HG02943 (cell line): ENCODE results near the gene FIGNL2.
"Not testable (repeated sequence)": the region's sequence is repeated elsewhere in the genome, so short reads cannot be mapped to it uniquely, and the experiment has no call there.

Source experiments
- ATAC-seq: cut with Tn5 transposase; IDR thresholded peaks from one replicate; pipeline ENCODE4 v1.9.1; 2021; ENCODE audit warnings: mild to moderate bottlenecking, low read depth, moderate library complexity; ENCODE audit not compliant: unreplicated experiment

The FIGNL2 gene, protein sequence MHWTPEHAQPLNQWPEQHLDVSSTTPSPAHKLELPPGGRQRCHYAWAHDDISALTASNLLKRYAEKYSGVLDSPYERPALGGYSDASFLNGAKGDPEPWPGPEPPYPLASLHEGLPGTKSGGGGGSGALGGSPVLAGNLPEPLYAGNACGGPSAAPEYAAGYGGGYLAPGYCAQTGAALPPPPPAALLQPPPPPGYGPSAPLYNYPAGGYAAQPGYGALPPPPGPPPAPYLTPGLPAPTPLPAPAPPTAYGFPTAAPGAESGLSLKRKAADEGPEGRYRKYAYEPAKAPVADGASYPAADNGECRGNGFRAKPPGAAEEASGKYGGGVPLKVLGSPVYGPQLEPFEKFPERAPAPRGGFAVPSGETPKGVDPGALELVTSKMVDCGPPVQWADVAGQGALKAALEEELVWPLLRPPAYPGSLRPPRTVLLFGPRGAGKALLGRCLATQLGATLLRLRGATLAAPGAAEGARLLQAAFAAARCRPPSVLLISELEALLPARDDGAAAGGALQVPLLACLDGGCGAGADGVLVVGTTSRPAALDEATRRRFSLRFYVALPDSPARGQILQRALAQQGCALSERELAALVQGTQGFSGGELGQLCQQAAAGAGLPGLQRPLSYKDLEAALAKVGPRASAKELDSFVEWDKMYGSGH

GRCh38 chr12:51848326-51848727 lies at the start of gene FIGNL2:
Gene FIGNL2 (minus strand): TSS chr12:51848718. CDS start chr12:51822413, 26,305 bp downstream.
- ATAC-seq: no peak

DNA sequence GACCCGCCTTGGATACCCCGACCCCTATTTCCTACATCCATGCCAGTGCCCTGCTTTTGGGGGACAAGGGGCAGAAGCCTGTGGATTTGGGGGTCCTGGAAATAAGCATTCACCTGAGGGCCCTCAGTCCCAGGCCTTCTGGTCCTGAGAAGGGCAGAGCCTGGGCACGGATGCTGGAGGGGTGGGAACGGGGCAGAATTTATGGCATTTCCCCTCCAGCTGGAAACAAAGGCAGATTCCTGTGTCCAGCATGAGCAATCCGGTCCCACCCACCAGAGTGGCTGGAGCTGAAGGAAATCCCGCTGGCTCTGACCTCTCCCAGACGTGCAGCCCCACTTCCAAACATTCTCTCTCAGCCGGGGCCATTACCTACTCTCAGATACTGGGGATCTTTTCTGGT lies 48.7 kb upstream of the FIGNL2 start:
- no peak for ATAC-seq

GRCh38 chr12:51896236-51896635 lies 47.7 kb upstream of the FIGNL2 start:
- ATAC-seq: no peak

DNA sequence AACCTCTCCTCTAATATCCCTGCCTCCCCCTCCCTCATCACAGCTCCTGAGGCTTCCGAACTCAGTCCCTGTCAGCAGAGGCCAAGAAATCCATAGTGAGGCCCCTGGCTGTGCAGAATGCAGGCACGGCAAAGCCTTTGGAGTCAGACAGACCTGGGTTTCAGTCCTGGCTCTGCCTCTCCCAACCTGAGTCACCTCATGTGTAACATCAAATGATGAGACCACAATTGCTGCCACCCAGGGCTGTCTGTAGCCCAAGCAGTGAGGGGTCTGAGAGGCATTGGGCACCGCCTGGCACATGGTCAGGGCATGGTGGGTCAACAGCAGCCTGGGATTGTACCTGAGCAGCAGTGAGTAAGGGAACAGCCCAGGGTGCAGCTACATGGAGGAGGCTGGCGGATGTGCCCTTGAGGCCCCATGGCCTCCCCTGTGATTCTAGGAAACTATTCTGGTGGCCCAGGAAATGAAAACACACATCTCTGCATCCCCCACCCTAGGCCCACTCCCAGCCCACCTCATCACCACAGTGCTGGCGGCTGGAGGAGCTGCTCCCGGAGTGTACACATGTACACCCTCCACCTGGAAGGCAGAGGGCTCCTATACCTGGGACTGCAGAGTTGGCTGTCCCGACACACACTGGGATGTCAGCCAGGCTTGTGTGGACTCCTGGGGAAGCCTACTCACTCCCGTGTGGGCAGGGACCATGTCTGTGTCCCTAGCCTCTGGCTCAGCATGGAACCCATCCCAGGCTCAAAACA lies 47.0 kb upstream of the FIGNL2 start:
- no peak for ATAC-seq

DNA sequence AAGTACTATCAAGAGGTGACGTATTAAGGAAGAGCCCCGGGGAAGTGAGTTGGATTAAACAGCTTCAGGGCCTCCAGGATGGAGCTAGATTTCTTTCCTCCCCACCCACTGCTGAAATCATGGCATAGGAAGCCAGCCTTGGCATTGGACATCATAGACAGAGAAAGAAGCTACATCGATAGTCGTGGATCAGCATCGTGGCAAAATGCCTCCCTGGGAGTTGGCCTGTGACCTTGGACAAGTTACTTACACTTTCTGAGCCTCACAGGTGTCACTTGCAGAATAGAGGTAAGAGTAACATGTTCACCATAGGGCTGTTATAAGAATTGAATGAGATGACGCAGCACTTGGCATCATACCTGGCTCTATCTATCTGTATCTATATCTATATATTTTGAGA lies 45.3 kb upstream of the FIGNL2 start:
- no peak for ATAC-seq

DNA sequence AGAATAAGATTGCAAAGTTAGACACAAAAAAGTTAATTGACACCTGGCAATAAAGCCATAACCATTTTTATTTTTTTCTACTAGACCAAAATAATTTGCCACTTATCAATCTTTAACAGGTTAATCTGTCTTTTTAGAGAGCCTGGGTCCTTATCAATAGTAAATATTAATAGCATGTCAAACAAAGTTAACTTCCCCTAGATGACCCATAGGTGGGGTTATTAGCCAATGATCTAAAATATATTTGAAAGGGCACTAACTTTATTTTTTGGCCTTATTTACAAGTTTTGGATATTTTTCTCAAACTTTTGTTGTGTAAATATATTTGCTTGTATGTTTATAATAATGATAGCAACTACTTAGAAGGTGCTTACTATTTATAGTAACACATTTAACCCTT lies 43.3 kb upstream of the FIGNL2 start:
- no peak for ATAC-seq

DNA sequence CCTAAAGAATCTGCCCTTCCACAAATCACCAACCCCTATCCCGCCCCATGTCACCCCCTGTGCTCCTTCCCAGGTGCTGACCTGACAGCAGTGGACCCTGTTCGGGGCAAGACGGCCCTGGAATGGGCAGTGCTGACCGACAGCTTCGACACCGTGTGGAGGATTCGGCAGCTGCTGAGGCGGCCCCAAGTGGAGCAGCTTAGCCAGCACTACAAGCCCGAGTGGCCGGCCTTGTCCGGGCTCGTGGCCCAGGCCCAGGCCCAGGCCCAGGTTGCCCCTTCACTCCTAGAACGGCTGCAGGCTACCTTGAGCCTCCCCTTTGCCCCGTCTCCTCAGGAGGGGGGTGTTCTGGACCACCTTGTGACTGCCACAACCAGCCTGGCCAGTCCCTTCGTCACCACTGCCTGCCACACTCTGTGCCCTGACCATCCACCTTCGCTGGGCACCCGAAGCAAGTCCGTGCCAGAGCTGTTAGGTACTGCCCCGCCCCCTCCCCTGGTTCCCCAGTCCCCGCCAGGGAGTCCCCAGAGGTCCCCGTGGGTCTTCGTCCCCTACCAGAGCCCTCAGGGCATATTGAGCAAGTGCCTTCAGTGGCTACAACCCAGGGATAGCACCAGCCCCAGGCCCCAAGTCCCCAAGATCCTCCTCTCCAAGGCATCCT lies 42.1 kb upstream of the FIGNL2 start:
- ATAC-seq: no peak

DNA sequence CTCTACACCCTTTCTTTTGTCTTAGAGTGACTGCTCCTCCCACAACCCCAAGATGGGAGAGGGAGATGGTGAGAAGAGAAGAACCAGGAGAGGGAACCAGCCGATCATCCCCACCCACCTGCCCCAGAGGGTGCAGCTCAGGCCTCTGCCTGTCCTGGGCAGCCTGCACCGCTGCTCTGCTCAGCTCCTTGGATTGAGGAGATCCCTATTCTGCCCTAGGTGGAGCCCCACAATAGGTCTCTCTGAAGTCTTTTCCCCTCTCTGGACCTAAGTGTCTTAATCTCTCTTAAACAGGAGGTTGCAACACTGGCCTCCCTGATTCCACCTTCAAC lies 41.6 kb upstream of the FIGNL2 start:
- no peak for ATAC-seq

DNA sequence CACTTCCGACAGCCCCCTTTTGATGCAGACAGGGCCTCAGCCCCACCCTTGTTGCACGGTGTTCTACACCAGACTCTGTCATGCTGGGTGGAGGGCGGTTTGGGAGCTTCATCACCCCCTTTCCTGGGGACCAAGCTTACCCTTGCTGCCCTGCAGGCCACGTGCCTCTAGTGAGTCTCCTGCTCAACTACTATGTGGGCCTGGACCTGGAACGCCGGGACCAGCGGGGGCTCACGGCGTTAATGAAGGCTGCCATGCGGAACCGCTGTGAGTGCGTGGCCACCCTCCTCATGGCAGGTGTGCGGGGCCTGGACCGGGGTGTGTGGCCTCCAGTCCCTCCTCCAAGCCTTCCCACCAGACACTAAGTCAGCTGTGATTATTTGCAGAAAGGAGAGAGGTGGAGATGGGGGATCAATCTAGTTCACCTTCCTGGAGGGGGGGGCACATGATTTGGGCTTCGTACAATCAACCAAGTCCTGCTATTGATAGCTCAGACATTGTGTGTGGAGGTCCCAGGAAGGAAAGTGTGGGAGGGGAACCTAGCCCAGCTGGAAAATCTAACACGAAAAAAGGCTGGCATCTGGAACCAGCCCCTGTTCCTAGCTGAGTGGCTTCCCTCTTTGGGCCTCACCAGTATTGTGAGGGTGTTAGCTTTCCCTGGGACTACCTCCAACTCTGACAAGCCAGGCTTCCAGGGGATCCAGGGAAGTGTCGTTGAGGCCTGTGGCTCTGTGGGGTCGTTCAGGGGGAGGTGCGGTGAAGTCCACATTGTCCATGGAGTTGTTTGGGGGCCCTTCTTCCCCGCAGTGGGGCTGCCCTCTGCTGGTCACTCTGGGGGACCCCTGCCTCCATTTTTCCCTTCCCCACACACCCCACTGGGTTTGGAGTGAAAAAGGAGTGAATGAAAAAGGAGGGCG lies 41.0 kb upstream of the FIGNL2 start:
- ATAC-seq: no peak

GRCh38 chr12:51888316-51889215 lies 40.0 kb upstream of the FIGNL2 start:
- no peak for ATAC-seq

GRCh38 chr12:51887476-51888315 lies 39.2 kb upstream of the FIGNL2 start, which contains the start of gene ANKRD33:
Gene ANKRD33 (plus strand): TSS chr12:51888103. CDS start chr12:51888187, 84 bp downstream.
- no peak for ATAC-seq

GRCh38 chr12:51886021-51886710 lies 37.6 kb upstream of the FIGNL2 start:
- no peak for ATAC-seq

DNA sequence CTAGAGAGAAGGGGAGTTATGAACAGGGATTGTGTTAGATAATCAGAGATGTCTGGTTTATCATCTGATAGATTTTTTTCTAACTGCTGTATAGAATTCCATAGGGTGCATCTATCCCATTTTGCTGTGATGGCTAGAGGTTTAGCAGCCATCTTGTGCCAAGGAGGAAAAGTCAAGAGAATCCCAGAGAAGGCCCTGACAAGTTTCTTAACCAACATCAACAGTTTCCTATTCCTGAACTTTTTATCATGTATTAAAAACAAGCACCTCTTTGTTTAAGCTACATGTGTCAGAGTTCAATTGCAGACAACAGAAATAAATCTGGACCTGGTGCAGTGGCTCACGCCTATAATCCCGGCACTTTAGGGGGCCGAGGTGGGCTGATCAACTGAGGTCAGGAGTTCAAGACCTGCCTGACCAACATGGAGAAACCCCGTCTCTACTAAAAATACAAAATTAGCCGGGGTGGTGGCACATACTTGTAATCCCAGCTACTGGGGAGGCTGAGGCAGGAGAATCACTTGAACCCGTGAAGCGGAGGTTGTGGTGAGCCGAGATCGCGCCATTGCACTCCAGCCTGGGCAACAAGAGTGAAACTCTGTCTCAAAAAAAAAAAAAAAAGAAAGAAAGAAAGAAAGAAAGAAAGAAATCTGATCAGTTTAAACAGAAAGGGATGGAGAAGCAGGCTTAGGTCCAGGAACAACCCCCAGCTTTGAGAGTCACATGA lies 36.9 kb upstream of the FIGNL2 start:
- not testable (repeated sequence) for ATAC-seq

DNA sequence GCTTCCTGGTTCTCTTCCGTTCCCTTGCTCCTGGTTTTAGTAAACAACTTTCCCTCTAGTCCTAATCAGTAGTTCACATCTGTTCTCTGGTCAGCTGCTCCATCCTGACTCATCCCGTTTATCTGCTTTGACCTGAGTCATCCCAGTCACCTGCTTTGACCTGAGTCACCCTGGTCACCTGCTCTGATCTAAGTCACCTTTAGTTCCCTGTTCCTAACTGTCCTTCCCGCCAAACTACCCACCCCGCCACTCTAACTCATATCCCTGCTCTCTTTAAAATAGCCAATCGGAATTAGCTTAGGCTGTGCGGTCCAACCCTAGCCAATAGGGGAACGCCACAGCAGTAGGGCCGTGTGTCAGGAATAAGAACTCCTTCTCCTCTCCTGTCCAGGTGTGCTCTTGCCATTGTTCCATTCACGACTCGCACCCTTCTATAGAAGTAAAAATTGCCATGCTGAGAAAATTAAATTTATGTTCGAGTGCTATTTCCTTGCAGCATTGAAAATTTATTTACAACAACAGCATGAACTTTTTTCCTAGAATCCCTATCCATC lies 36.2 kb upstream of the FIGNL2 start:
- no peak for ATAC-seq

DNA sequence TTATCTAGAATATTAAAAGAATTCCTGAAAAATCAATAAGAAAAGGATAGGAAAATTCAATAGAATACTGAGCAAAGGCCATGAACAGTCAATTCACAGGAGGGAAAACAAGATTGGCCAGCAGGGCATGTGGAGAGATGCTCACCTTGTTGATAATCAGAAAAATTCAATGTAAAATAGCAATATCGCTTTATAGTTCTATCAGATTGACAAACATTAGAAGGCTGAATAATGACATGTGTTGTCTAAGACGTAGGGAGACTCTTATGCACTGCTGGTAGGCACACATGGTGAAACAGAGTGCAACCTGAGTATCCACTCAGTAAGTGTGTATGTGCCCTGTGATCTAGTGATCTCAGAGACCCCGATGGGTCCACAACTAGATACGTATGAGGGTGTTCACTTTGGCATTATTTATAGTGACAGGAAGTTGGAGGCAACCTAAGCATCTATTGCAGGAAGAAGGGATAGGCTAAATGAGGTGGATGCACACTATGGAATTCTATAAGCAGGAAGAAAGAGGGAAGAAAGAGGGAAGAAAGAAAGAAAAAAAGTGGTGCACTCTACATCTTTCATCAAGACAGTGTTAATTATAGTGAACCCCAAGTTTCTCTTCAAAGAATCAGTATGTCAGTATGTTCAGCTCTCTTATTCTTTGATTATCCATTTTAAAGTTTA lies 35.6 kb upstream of the FIGNL2 start:
- ATAC-seq: no peak

DNA sequence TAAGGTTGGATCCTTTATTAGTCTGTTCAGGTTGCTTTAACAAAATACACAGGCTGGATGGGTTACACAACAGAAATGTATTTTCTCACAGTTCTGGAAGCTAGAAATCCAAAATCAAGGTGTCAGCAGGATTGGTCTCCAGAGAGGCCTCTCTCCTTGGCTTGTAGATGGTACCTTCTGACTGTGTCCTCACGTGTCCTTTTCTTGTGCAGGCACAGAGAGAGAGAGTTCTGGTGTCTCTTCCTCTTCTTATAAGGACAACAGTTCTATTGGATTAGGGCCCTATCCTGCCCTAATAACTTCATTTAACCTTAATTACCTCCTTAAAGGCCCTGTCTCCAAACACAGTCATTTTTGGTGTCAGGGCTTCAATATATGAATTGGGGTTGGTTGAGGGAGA lies 34.8 kb upstream of the FIGNL2 start:
- ATAC-seq: no peak
